Fibroblast of gingiva (primary cell): ENCODE measurements around the gene KLHL29.

Source experiments
- DNase-seq: peaks from one replicate; pipeline ENCODE4 v3.0.0-alpha.2; 2011; ENCODE audit warnings: low read depth

KLHL29 gene

DNA sequence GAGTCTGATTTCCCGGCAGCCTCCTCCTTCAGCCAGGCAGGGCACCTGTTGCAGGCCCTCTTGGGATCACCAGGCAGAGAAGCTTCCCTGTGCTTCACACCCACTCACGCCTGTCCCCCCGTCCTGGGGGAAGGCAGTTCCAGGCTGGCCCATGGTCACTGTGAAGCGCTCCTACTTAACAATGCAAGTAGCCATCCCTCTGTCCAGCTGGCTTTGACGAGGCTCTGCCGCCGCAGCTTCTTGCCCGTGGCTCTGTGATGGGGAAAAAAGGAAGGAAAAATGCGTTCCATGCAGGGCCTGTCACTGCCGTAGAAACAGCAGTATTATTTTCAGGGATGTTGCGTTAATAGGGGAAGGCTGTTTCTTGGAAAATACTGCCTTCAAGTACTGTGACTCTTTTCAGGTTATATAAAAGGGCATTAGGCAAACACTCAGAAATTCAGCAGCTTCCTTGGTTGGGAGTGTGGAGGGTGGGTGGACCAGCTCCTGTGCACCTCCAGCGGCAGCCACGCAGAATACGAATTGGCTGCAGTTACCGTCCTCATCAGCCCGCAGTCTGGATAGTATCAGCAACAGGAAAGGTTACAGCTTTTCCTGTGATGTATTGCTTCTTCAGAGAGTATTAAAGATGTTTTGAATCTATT is 232.3 kb downstream of the KLHL29 start:
- peak; percentile 81 for DNase-seq

GRCh38 chr2:23617811-23618215 is 232.8 kb downstream of the KLHL29 start:
- DNase-seq, result no peak

- DNase-seq, result no peak
Observed at GRCh38 chr2:23618265-23618664, 233.3 kb downstream of the KLHL29 start.

DNA sequence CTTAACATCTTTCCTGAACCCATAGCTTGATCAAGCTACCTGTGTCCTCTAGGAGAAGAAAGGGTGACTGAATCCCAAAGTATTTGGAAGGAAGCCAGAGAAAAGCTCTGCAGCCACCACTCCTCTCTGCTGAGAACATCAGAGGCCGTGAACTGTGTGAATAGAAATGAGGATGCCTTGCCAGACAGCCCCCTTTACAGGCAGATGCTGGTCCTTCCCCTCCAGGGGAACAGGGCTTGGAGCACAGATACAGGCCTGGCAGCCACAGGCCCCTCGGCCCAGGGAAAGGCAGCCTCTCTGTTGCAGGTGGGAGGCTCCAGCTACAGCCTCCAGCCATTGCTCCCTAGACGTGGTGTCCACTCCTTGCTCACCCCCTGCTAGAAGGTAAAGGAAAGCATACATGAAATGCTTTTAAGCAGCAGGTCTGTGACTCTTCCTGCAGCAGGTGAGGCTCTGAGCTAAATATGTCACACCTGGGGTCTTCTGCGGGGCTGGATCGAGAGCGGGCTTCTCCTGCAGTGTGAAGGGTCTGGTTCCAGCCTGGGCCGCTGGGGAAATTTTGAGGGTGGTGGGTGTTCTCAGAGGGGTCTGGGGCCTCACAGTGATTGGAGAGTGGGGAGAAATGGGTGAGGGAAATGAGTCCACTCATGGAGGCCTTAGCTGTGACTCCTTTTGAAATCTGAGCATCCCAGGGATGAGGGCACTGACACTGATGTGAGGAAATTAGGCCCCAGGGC is 234.0 kb downstream of the KLHL29 start:
- no peak for DNase-seq

DNA sequence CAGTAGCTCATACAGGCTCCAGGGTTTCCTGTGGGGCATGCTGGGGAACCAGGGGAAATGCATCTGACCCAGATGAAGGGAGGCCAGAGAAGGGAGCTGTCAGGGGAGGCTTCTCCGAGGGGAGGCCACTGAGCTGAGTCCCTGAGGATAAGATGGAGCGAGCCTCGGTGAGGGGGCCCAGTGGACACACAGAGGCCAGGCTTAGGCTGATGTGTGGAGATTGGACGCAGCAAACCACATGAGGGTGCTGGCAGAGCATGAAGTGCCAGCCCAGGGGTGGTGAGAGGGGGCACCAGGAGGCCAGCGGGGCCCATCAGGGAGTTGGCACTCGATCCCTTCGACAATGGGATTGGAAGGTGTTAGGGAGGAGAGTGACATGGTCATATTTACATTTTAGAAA is 235.0 kb downstream of the KLHL29 start:
- DNase-seq, result no peak

DNA sequence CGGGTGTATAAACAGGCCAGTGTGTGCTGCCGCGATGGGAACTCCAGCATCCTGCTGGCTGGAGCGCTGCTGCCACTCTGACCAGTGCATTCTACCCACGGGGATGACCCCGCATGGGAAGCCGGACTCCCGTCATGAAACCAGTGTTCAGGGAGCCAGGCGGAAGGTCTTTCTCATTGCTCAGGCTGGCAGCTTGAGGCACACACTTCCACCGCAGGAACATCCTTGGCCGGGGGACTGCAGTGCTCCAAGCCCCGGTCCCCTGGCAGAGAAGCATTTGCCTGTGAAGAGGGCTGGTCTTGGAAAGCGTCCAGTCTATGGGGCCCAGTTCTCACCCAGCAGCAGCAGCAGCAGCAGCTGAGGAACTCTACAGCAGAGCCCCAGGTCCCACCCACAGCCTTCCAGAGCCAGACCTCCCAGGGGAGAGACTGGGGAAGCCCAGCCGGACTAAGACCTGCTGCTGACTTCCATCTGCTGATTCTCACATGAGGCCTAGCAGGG is 235.9 kb downstream of the KLHL29 start:
- DNase-seq, result peak; percentile 21

- no peak for DNase-seq
Observed at GRCh38 chr2:23621616-23622015, 236.6 kb downstream of the KLHL29 start.

GRCh38 chr2:23622466-23622865 is 237.5 kb downstream of the KLHL29 start:
- DNase-seq, result no peak

- peak; percentile 26 for DNase-seq
Observed at GRCh38 chr2:23622966-23623675, 238.1 kb downstream of the KLHL29 start.

DNA sequence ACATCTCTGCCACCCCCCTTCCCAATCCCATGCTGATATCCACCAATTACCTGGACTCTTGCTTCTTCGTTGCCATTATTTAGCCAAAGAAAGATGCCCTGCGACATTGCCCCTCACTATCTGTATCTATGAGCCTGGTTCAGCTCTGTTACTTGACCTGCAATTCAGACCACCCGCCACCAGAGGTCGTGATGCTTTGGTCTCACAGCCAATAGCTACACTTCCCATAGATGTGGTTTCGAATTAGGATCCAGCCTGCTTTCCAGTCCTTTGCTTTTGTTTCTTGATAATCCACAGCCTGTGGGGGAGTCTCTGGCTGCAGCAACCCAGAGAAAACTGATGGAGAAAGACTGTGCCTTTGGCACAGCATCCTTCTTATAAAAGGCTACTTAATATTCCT is 239.4 kb downstream of the KLHL29 start:
- no peak for DNase-seq

DNA sequence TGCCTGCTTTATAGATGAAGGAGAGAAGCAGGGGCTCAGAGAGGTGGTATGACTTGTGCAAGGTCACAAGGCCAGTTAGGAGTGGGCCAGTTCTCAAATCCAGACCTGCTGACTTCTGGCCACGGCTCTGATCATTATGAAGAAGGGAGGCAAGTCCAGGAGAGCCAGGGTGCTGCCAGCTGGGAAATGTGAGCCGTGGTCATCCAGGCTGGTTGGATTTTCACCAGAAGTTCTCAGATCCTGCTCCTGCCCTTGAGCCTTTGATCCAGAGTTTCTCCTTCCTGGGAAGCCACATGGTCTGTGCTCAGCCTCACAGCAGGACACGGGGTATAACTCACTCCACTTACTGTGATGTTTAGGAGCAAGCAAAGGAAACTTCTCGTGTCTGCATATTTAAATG is 239.9 kb downstream of the KLHL29 start:
- no peak for DNase-seq

DNA sequence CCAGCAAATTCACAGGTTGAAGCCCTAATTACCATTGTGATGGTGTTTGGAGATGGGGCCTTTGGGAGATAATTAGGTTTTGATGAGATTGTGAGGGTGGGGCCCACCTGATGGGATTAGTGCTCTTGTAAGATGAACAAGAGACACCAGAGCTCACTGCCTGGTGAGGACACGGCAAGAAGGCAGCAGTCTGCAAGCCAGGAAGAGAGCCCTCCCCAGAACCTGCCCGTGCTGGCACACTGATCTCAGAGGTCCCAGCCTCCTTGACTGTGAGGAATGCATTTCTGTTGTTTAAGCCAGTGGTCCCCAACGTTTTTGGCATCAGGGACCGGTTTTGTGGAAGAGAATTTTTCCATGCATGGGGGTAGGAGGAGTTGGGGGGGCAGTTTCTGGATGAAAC is 240.7 kb downstream of the KLHL29 start:
- DNase-seq, result no peak

- no peak for DNase-seq
Observed at GRCh38 chr2:23626701-23627230, 241.8 kb downstream of the KLHL29 start.

- DNase-seq, result no peak
Observed at GRCh38 chr2:23627236-23628009, 242.4 kb downstream of the KLHL29 start.

GRCh38 chr2:23628926-23629771 is 244.2 kb downstream of the KLHL29 start:
- DNase-seq, result no peak

DNA sequence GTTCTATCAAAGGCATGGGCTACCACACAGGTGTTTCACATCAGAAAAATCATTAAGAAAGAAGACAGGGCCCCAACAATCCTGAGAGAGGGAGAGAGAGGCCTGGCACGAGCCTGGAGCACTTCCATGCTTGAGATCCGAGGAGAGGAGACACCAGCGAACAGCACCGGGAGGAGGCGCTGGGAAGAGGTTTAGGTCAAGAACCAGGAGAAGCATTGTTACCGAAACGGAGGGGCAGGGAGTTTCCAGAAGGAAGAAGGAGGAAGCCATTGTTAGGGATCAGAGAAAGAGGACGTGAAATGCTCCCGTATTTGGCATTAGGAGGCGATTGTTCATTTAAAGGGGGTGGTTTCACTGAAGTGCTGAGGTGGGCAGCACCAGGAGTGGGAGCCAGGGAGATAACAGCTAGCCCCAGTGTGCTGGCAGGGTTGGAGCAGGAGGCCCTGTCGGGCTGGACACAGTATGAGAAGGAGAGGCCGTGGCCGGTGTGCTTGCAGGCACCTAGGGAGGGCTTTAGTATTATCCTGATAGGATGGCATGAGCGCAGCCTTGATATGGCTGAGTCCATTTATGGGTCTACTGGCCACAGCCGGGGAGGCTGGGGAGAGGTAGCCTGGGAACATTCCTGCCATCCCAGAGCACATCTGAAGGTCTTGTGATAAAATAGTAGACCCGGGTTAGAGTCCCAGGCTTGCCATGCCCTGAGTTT is 244.9 kb downstream of the KLHL29 start:
- DNase-seq, result no peak

DNA sequence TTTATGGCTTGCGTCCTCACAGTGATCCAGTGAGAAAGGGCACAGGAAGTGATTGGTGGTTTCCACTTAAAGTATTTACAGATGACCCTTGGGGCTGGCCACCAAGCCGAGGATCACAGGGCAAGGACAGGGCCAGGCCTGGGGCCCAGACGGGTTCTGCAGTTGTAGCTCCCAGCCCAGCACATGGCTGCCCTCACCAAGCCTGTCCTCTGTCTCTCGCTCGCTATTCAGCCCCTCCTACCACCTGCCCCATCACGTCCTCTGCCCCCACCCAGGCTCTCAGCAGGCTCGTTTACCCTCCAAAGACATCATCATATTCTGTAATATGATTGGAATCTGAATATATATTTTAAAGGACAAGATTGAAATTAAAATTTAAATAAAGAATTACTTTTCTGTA is 246.0 kb downstream of the KLHL29 start:
- DNase-seq, result no peak

DNA sequence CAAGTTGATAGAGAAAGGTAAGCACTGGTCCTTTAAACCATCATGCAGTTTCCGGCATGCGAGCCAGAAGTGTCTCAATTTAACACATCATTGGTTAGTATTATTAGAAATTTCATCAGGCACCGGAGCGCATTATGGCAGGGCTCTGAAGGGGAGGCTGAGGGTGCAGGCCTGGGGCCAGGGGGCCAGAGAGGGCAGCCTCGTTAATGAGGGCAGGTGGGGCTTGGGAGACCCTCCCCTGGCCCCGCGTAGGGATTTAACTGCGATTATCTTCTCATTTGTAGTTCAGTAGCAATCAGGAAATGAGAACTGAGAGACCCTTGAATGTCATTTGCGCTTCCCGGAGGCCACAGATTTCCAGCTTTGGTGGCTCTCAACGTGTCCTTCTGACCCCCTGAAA is 246.4 kb downstream of the KLHL29 start:
- DNase-seq, result no peak

DNA sequence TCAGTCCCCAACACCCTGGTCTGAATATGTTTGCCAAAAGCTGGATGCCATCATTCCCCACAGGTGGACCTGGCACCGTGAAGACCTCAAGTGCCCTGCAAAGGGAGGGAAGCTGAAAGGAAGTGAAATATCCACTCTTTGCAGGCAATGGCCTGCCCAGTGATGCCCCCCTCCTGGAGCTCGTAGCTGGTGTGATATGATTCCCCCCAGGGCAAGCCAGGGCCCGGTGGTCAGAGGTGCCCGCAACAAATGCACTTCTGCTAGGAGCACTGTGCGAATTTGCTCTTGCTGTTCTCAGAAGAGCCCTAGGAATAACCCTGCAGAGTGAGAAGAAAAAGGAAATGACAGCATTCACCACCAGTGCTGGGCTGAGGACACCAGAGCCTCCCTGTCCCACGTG is 247.4 kb downstream of the KLHL29 start:
- DNase-seq, result no peak

DNA sequence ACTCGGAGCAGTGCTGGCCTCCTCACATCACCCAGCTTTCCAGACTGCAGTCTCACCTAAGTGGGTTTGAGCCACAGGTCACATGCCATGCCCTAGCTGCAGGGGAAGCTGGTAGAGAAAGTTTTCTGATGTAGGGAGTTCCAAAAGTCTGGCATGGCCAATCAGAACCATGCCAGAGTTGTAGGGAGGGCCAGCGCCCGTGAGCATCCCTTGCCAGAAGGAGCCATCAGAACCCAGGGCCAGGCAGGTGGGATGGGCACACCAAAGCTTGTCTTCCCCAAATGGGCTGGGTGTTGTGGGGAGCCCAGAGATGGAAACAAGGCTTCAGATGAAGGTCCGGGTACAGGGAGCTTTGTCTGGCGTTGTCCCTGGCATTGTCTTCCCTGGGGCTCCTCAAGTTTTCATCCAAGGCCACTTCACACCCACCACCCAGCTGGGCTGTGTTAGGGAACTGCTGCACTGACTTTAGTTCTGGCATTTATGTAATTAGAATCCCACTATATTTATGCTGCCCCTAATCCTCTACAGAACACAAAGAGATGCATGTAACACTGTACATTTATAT is 247.9 kb downstream of the KLHL29 start:
- DNase-seq, result no peak
